CD4-positive, alpha-beta T cell (primary cell): ENCODE results near the gene CYP26B1. TPM values are rescaled to one million over a fixed set of nuclear protein-coding genes. Genes with fewer than 3 reads are reported as not detected.

ENCODE experiments used
- ATAC-seq: fragments of 200-7000 bp; cut with Tn5 transposase; one replicate; pipeline ENCODE4 v1.10.0; 2022; ENCODE audit warnings: mild to moderate bottlenecking; ENCODE audit not compliant: poor library complexity
- CTCF ChIA-PET: fragments of 350-600 bp; sonication (Branson Sonifier 250); formaldehyde crosslinking; loops from one replicate; lab custom pipeline; 2021; ENCODE audit warnings: antibody characterized with exemption, inconsistent platforms; lab: Charles Lee
- POLR2A ChIA-PET: fragments of 350-600 bp; sonication (Branson Sonifier 250); formaldehyde crosslinking; loops from one replicate; lab custom pipeline; 2021; ENCODE audit warnings: antibody characterized with exemption, inconsistent platforms; lab: Charles Lee
- DNase-seq, 14 experiments: peaks; one replicate each; pipeline ENCODE4 v3.0.0-alpha.2; 2013 to 2020; ENCODE audit warnings: mixed read lengths in 2 of 14
- H3K27ac ChIP-seq, 2 donors: one replicate each; pipeline versions ENCODE4 v1.5.1 to v1.7.0; 2013; ENCODE audit warnings: low read length in 2 of 2, low read depth in 1 of 2, mild to moderate bottlenecking in 1 of 2
- H3K27me3 ChIP-seq, 2 experiments: 1 replicate in 1 of 2; 2 replicates in 1 of 2; pipeline versions ENCODE4 v1.6.1 to v1.7.0; 2013; ENCODE audit warnings: low read length in 2 of 2, control low read depth in 1 of 2, mild to moderate bottlenecking in 1 of 2, moderate library complexity in 1 of 2; ENCODE audit not compliant: insufficient read depth in 2 of 2, control insufficient read depth in 1 of 2
- H3K36me3 ChIP-seq: one replicate; pipeline ENCODE4 v1.6.1; 2013; ENCODE audit warnings: low read length, control low read depth; ENCODE audit not compliant: insufficient read depth
- H3K4me1 ChIP-seq: one replicate; pipeline ENCODE4 v1.6.1; 2013; ENCODE audit warnings: low read length, control low read depth; ENCODE audit not compliant: insufficient read depth
- H3K4me3 ChIP-seq: one replicate; pipeline ENCODE4 v1.5.1; 2013; ENCODE audit warnings: mild to moderate bottlenecking, low read length, moderate library complexity
- H3K9me3 ChIP-seq, 2 experiments: 1 replicate in 1 of 2; 2 replicates in 1 of 2; pipeline versions ENCODE4 v1.6.1 to v1.7.0; 2013; ENCODE audit warnings: low read length in 2 of 2, mild to moderate bottlenecking in 2 of 2, control low read depth in 1 of 2, moderate library complexity in 1 of 2; ENCODE audit not compliant: control insufficient read depth in 1 of 2, insufficient read depth in 1 of 2
- H3K27ac Mint-ChIP-seq: one replicate; pipeline ENCODE4 v1.8.0; 2020; ENCODE audit warnings: mixed read lengths
- H3K27me3 Mint-ChIP-seq: one replicate; pipeline ENCODE4 v1.8.0; 2021; ENCODE audit warnings: mixed read lengths
- H3K36me3 Mint-ChIP-seq: one replicate; pipeline ENCODE4 v1.8.0; 2021; ENCODE audit warnings: low read depth, mixed read lengths
- H3K4me1 Mint-ChIP-seq: one replicate; pipeline ENCODE4 v1.8.0; 2021; ENCODE audit warnings: low read depth, mixed read lengths
- H3K4me3 Mint-ChIP-seq: one replicate; pipeline ENCODE4 v1.8.0; 2020; ENCODE audit warnings: mild to moderate bottlenecking, mixed read lengths
- H3K9me3 Mint-ChIP-seq: one replicate; pipeline ENCODE4 v1.8.0; 2020; ENCODE audit warnings: mixed read lengths
- CTCF ChIP-seq: fragments of 200-600 bp; IDR thresholded peaks from one replicate; pipeline ENCODE4 v1.8.0; 2022; ENCODE audit warnings: antibody characterized with exemption, mild to moderate bottlenecking
- intact Hi-C, 2 experiments: fragments of 100-400 bp; cut with DNase I in 1 of 2; cut with micrococcal nuclease in 1 of 2; formaldehyde crosslinking; loops; one replicate each; pipeline versions ENCODE4 v1.15.1 to v1.9.0; 2023 to 2025; cut with DNase I, micrococcal nuclease
- total RNA-seq, 174 experiments: library from RNA in 2 of 174; stranded (reverse) in 2 of 174; gene quantifications; one replicate each; pipeline ENCODE4 v1.2.3 and lab custom pipeline; 2021 to 2026

The CYP26B1 gene
- total RNA-seq, 2 experiments from 2014 or later, result 0.05 TPM; not detected in 1

GRCh38 chr2:72182547-72182946, 34.9 kb upstream of the CYP26B1 start:
- H3K36me3 ChIP-seq, result peaks cover 13% of the 10 kb centered on the region
- Mint-ChIP-seq H3K27me3 (no peaks in the 10 kb centered on the region), H3K9me3 (no peaks in the 10 kb centered on the region), H3K36me3 (peaks cover 39% of the 10 kb centered on the region), H3K4me1 (no peaks in the 10 kb centered on the region), H3K4me3 (no peak overlapping the region), H3K27ac (no peak overlapping the region)
- intact Hi-C loops, result no loop called here
- ChIA-PET CTCF (no interaction called here), POLR2A (no interaction called here)
- ATAC-seq (no peak), DNase-seq (no peak)
- no peak for TF ChIP-seq CTCF
- no peak overlapping the region for H3K4me3 ChIP-seq
- H3K27me3 ChIP-seq, result no peaks in the 10 kb centered on the region
- peaks cover 0 to 9% of the 10 kb centered on the region in 2 experiments for H3K9me3 ChIP-seq
- H3K27ac ChIP-seq, result no peak overlapping the region
- H3K4me1 ChIP-seq, result no peaks in the 10 kb centered on the region

GRCh38 chr2:72181616-72182015, 34.0 kb upstream of the CYP26B1 start:
- no peak for ATAC-seq
- no peaks in the 10 kb centered on the region for H3K4me1 Mint-ChIP-seq
- Histone ChIP-seq H3K4me3 (no peak overlapping the region), H3K36me3 (peaks cover 13% of the 10 kb centered on the region), H3K27me3 (no peaks in the 10 kb centered on the region), H3K4me1 (no peaks in the 10 kb centered on the region), H3K27ac (no peak overlapping the region), H3K9me3 (no peaks in the 10 kb centered on the region)
- POLR2A ChIA-PET, result no interaction called here
- no peaks in the 10 kb centered on the region for H3K27me3 Mint-ChIP-seq
- peaks cover 49% of the 10 kb centered on the region for H3K36me3 Mint-ChIP-seq
- no peak overlapping the region for H3K27ac Mint-ChIP-seq
- CTCF ChIA-PET, result no interaction called here
- no peak overlapping the region for H3K4me3 Mint-ChIP-seq
- intact Hi-C loops, result no loop called here
- TF ChIP-seq CTCF, result no peak
- H3K9me3 Mint-ChIP-seq, result no peaks in the 10 kb centered on the region
- no peak for DNase-seq

GRCh38 chr2:72180351-72180750, 32.7 kb upstream of the CYP26B1 start:
- Histone ChIP-seq H3K27me3 (no peaks in the 10 kb centered on the region), H3K4me1 (no peaks in the 10 kb centered on the region), H3K36me3 (peaks cover 13% of the 10 kb centered on the region), H3K4me3 (no peak overlapping the region), H3K27ac (no peak overlapping the region), H3K9me3 (no peaks in the 10 kb centered on the region)
- no peak overlapping the region for H3K4me3 Mint-ChIP-seq
- CTCF ChIA-PET, result no interaction called here
- POLR2A ChIA-PET, result no interaction called here
- no peaks in the 10 kb centered on the region for H3K4me1 Mint-ChIP-seq
- H3K27me3 Mint-ChIP-seq, result no peaks in the 10 kb centered on the region
- DNase-seq, result no peak
- H3K27ac Mint-ChIP-seq, result no peak overlapping the region
- no peaks in the 10 kb centered on the region for H3K9me3 Mint-ChIP-seq
- intact Hi-C loops, result no loop called here
- peaks cover 56% of the 10 kb centered on the region for H3K36me3 Mint-ChIP-seq
- TF ChIP-seq CTCF, result no peak
- no peak for ATAC-seq
